Activated T-cell treated with anti-CD3 and anti-CD28 coated beads for 1 hour (primary cell): ENCODE data around the gene TMEM18.
A peak's percentile ranks its signal among the peaks of the same experiment; 100 is the strongest.
"Not testable (repeated sequence)": the region's sequence is repeated elsewhere in the genome, so short reads cannot be mapped to it uniquely, and the experiment has no call there.

Experiments
- DNase-seq: peaks from one replicate; pipeline ENCODE4 v3.0.0-alpha.2; 2020; ENCODE audit warnings: low read depth

The TMEM18 gene

GRCh38 chr2:677056-677958, at the start of gene TMEM18:
Gene TMEM18 (minus strand): TSS chr2:677406. CDS start chr2:677345, 61 bp downstream.
- DNase-seq, result peak; percentile 96

DNA sequence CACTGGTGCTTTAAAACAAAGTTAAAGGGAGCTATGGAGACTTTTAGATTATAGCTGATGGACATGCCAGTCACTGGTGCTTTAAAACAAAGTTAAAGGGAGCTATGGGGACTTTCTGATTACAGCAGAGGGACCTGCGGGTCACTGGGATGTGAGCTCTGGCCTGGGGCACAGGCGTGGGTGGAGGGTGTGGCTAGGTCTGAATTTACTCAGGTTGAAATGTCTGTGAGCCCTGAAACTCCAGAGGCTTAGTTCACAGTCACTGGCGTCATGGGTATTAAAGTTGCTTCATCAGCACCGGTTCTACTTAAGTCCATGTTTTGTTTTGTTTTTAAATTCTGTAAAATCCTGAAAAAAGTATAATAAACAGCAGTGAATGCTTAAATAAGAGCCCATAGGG, 49.0 kb upstream of the TMEM18 start:
- DNase-seq, result no peak

DNA sequence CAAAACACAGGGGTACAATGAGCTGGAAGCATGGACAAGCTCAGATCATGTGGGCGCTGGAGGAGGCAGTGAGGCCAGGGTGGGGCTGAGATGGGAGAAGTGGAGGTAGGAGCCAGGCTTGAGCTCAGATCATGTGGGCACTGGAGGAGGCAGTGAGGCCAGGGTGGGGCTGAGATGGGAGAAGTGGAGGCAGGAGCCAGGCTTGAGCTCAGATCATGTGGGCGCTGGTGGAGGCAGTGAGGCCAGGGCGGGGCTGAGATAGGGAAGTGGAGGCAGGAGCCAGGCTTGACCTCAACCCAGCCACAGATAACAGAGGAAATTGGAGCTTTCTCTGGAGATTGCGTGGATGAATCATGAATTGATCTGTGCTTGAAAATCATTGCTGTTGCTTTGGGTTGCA, 48.3 kb upstream of the TMEM18 start:
- no peak for DNase-seq

DNA sequence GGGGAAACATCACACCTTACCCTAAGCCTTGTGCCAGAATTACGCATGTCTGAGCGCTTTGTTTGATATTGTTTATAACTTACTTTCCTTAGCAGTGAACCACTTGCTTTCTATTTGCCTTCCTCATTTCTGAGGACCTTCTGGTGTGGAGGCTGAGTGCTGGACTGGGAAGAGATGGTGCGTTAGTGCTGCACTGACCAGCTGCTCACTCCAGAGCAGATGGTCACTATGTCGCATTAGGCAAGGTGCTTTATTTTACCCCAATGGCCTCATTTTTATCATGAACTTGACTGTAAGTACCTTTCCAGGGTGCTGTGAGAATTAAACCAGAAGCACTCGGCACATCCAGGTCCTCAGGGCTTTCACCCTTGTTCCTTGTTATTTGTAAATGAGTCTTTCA, 46.6 kb upstream of the TMEM18 start:
- DNase-seq, result no peak

GRCh38 chr2:720842-721241, 43.6 kb upstream of the TMEM18 start:
- no peak for DNase-seq

DNA sequence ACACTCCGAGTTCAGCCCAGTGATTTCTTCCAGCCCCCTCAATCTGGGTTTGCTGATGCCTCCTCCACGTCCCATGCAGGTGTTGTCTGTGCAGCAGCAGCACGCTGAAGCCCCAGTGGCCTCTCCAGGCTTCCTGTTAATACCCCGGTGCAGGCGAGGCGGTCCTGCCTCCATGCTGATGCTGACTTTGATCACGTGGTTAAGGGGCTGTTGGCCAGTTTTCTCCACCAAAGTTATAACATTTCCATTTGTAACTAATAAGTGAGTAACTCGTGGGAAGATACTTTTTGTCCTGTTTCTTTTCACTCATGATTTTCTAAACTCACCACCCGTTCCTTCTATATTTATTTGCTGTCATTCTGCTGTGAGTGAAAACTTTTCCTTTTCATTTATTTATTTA, 42.5 kb upstream of the TMEM18 start:
- no peak for DNase-seq

DNA sequence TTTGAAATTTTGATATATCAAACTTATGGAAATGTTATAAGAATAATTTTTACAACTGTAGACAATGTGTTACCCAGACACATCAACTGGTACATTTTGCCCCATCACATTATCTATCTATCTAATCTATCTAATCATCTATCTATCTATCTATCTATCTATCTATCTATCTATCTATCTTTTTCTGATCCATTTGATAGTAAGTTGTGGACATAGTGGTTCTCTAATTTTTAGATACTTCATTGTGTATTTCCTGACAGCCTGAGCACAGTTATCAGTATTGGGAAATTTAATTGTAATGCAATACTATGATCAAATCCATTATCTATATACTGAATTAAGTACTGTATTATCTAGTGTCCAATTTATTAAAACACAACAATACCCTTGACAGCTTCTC, 42.0 kb upstream of the TMEM18 start:
- DNase-seq, result no peak

- DNase-seq, result no peak
These were observed 40.5 kb upstream of the TMEM18 start for GRCh38 chr2:717661-718060.

DNA sequence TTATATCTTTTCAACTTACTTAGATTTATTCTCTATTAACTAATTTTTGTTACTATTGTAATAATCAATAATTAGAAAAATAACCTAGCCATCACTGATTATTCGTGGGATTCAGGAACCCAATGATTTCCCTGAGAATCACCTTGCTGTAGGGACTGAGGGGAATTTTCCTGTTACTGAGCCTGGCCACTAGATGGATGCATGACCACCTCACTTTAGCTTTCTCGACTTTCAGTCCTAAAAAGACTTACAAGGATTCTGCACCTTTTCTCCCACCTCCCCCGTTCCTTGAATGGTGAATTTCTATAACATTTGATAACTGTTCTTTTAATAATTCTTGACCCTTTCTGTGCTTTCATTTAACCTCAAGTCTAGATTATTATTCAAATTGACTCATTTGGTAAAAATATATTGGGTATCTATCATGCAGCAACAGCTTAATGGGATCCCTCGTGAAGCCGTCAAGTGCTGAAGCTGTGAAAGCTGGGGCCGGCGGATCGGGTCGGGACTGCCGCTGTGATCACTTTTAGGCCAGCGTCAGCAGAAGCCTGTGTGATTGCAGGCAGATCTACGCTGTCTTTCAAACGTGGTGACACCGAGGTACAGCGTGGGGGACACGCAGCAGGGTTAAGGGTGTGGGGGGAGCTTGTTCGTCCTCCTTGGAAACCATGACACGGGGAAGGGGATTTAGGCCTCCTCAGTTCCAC, 38.8 kb upstream of the TMEM18 start:
- DNase-seq, result no peak

GRCh38 chr2:715038-715437, 37.8 kb upstream of the TMEM18 start:
- DNase-seq, result no peak

DNA sequence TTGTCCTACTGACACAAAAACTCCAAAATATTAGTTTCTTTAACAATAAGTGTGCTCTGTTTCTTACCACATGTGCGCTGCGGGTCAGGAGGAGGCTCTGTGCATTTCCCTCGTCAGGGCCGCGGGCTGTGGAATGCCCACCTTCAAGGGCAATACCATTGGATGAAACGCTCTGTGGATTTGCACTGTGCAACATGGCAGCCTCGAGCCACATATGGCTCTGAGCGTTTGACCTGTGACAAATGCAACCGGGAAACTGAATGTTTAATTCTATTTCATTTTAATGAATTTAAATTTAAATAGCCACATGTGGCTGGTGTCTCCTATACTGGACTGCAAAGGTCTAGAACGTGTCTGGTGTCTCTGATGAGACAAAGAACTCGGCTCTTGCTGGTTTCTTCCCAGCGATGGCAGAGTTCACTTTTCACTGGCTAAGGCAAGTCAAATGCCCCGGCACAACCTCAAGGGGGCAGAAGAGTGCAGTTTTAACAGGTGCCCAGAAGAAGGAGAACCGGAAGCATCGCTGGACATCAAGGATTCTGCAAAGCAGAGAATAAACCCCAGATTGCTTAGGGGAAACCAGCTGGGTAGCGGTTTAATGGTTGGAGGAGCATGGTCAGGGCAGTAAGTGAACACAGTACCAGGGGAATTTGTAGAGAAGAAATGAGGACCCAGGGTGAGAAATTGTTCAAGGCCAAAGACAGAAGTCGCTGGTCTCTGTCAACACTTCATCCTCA, 37.0 kb upstream of the TMEM18 start:
- DNase-seq, result peak; percentile 13

DNA sequence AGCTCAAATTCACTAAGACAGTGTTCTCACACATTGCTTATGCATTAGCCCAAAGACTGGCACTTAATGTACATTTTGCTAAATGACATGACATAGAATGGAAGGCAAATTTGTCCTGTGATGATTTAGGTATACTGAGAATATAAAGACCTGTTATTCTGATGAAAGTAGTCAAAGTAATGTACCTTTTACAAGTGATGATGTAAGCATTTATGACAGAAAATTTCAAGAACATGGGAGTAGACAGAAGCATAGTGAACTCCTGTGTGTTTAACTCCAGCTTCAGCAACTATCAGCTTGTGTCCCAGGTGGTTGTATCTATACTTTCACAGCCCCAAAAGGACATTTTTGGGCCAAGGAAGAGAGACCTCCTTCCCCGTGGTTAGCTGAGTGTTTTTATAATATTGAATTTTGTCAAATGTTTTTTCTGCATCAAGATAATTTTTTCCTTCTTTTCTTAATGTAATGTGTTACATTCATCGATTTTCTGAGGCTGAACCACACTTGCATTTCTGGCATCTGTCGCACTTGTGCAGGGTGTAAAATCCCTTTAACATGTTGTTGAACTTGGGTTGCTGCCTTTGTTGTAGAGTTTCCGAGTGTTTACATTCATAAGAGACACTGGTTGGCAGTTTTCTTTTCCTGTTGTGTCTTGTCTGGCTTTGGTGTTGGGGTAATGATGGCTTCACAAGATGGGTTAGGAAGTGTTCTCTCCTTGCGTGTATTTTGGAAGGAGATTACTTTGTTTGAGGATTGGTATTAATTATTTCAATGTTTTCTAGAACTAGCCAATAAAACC, 33.9 kb upstream of the TMEM18 start:
- no peak for DNase-seq

DNA sequence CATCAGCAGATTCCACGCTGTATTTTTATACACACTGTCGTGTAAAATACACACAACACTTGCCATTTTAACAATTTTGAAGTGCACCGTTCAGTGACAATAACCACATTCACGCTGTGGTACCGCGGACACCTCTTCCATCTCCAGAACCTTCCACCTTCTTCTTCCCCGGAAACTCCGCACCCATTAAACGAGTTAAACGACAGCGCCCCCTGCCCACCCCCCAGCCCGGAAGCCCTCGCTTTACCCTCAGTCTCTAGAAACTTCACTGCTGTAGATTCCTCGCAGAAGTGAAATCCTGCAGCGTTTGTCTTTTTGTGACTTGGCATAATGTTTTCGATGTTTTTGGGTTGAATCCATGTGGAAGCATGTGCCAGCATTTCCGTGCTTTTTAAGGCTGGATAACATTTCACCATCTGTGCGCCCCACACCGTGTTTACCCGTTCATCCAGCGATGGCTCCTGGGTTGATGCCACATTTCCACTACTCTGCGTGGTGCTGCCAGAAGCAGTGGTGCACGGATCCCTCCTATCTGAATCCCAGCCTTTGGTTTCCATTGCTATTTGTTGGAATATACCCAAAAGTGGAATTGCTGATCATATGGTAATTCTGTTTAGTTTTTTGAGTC, 32.0 kb upstream of the TMEM18 start:
- no peak for DNase-seq

GRCh38 chr2:708667-709066, 31.5 kb upstream of the TMEM18 start:
- DNase-seq, result no peak

DNA sequence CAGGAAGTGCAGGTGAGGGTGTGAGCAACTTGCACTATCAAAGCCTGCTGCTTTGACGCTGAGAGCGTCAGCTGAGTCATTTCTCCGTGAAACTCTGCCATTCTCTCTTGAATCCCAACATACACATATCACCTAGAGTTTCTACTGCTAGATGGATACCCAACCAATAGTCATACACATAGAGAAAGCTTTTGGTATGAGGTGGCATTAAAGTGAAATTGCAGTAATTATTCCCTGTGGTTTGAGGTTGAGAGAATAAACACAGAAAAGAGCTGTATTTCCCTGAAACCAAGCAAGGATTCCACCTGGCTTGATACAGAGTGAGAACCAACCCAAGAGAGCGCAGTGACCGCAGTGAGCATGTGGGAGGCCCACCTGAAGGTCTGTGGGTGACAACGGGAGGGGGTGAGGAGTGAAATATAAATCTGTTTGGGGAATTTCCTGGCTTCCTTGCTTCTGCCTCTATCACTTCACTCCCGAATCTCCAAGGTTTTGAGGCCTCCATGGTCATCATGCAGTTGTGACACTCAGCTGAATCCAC, 28.8 kb upstream of the TMEM18 start:
- no peak for DNase-seq

- not testable (repeated sequence) for DNase-seq
These were observed 25.6 kb upstream of the TMEM18 start for GRCh38 chr2:702765-703164.

DNA sequence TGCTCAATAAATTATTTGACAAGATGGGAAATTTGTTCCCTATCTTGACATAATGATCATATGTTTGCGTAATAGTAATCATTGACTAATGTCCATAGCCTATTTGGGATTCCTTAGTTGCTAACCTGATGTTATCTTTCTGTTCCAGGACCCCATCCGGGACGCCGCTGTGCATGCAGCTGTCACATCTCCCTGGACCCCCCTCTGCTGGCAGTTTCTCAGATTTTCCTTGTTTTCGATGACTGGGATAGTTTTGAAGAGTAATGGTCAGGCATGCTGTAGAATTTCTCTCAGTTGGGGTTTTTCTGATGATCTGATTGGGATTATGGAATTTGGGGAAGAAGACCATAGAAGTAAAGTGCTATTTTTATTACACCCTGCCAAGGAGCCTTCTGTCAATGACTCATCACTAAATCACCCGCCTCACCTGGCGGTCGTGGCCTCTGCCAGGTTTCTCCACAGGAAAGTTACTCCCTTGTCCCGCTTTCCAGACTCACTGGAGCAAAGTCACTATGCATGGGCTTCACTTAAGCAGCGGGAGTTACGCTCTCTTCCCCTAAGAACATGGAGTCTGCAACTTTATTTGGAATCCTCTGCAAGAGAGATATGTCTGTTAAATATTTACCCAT, 19.9 kb upstream of the TMEM18 start:
- DNase-seq, result no peak

DNA sequence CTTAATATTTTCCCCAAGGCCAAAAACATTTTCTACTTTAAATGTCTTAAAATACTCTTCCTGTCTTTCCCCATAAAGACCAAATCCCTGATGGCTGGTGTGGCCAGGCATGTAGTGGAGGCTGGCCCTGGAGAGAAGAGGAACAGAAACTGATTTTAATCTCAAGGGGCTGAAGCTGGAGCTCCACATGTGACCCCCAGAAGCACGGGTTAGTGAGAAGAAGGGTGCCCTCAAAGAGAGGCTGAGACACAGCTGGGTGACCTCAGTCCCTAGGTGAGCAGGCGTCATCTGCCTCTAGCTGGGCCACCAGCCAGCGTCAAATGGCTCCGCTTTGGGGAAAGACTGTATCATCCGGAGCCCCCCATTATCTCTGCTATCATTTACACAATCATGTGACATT, 19.3 kb upstream of the TMEM18 start:
- DNase-seq, result no peak

DNA sequence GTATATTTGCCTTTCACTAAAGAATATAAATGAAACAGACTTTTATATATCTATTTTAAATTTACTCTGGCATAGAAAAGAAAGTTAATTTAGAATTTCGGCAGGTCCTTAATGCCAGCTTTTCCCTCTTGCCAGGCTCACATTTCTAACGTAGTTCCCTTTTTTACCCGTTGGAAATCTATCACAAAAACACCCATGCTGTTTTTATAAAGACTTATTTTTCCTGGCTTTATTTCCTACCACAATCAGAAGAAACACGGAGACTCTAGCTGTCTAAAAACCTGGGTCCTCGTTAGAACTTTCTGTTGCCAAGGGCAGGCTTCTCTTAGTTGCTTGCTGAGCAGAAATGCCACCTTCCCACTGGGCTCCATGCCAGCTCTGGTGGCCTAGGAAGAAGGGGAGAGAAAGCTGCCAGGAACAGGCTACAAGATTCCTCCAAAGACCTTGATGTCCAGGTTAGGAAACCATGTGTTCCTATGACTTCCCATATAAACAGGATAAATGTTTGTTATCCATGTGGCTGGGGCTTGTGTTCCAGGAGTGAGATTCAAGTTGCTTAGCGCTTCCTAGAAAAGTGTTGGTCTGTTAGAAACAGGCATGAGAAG, 17.8 kb upstream of the TMEM18 start:
- no peak for DNase-seq

DNA sequence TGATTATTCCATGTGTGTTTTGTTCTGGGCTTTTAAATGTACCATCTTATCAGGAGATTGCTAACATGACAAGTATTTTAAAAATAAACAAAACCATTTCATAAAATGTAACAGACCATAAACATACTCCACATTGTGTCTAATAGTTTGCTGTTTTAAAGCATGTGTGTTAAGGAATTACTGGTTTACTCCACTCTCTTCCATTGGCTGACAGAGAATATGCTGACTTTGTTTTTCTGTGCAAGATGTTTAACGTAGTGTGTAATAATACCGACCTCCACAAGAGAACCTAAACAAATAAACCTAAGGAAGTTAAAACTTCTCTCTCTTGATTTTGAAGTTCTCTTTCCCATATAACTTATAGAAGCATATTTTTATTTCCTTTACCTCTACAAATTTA, 17.0 kb upstream of the TMEM18 start:
- no peak for DNase-seq
